ENCODE measurements around the gene CCDC85B.

The CCDC85B gene

GRCh38 chr11:65854161-65854592 is 36.3 kb upstream of the CCDC85B start:
- H3K9me3 Mint-ChIP-seq = no peaks in the 10 kb centered on the region

GRCh38 chr11:65854852-65855837 is 35.3 kb upstream of the CCDC85B start:
- peak overlapping the region; percentile 88 for H3K27ac Mint-ChIP-seq
- peaks cover 45% of the 10 kb centered on the region for H3K4me1 Mint-ChIP-seq (ENCODE audit: low read depth)
- peak overlapping the region; percentile 96 for H3K4me3 Mint-ChIP-seq

More at GRCh38 chr11:65854161-65854592, 36.3 kb upstream of the CCDC85B start:
- H3K4me3 Mint-ChIP-seq = peak overlapping the region; percentile 48
- H3K4me1 Mint-ChIP-seq (ENCODE audit: low read depth) = peaks cover 41% of the 10 kb centered on the region
- peak overlapping the region; percentile 75 for H3K27ac Mint-ChIP-seq
- no peaks in the 10 kb centered on the region for H3K27me3 Mint-ChIP-seq
- peaks cover 56% of the 10 kb centered on the region for H3K36me3 Mint-ChIP-seq (ENCODE audit: low read depth)

GRCh38 chr11:65855927-65856363 is 34.5 kb upstream of the CCDC85B start:
- Mint-ChIP-seq H3K27ac (peak overlapping the region; percentile 88), H3K27me3 (no peaks in the 10 kb centered on the region), H3K4me1 (ENCODE audit: low read depth) (peaks cover 47% of the 10 kb centered on the region), H3K9me3 (no peaks in the 10 kb centered on the region), H3K36me3 (ENCODE audit: low read depth) (peaks cover 57% of the 10 kb centered on the region), H3K4me3 (peak overlapping the region; percentile 96)

More at GRCh38 chr11:65854852-65855837, 35.3 kb upstream of the CCDC85B start:
- Mint-ChIP-seq H3K9me3 (no peaks in the 10 kb centered on the region), H3K36me3 (ENCODE audit: low read depth) (peaks cover 56% of the 10 kb centered on the region), H3K27me3 (no peaks in the 10 kb centered on the region)

- Mint-ChIP-seq H3K4me1 (ENCODE audit: low read depth) (peaks cover 55% of the 10 kb centered on the region), H3K27me3 (no peaks in the 10 kb centered on the region), H3K27ac (peak overlapping the region; percentile 88), H3K9me3 (no peaks in the 10 kb centered on the region), H3K36me3 (ENCODE audit: low read depth) (peaks cover 59% of the 10 kb centered on the region), H3K4me3 (peak overlapping the region; percentile 96)
These were observed 33.6 kb upstream of the CCDC85B start for GRCh38 chr11:65856689-65857499.

GRCh38 chr11:65857500-65857852 is 33.0 kb upstream of the CCDC85B start:
- Mint-ChIP-seq H3K9me3 (no peaks in the 10 kb centered on the region), H3K27ac (peak overlapping the region; percentile 88), H3K4me3 (peak overlapping the region; percentile 96), H3K27me3 (no peaks in the 10 kb centered on the region), H3K36me3 (ENCODE audit: low read depth) (peaks cover 56% of the 10 kb centered on the region), H3K4me1 (ENCODE audit: low read depth) (peaks cover 56% of the 10 kb centered on the region)

- peak within 1 kb of the TSS; percentile 96 for H3K4me3 Mint-ChIP-seq
- H3K36me3 Mint-ChIP-seq (ENCODE audit: low read depth) = peaks cover 56% of the 10 kb centered on the region
- peak within 1 kb of the TSS; percentile 96 for H3K27ac Mint-ChIP-seq
- peaks cover 60% of the 10 kb centered on the region for H3K4me1 Mint-ChIP-seq (ENCODE audit: low read depth)
- H3K9me3 Mint-ChIP-seq = no peaks in the 10 kb centered on the region
- no peaks in the 10 kb centered on the region for H3K27me3 Mint-ChIP-seq
These were observed 32.4 kb upstream of the CCDC85B start, which contains the start of gene CFL1 for GRCh38 chr11:65857853-65858680. TSS of gene CFL1 (minus strand) at chr11:65858180. CDS start at chr11:65858099, 81 bp downstream.

- no peaks in the 10 kb centered on the region for H3K9me3 Mint-ChIP-seq
- H3K27ac Mint-ChIP-seq = peak overlapping the region; percentile 96
- H3K27me3 Mint-ChIP-seq = no peaks in the 10 kb centered on the region
- peaks cover 54% of the 10 kb centered on the region for H3K36me3 Mint-ChIP-seq (ENCODE audit: low read depth)
- peak overlapping the region; percentile 95 for H3K4me3 Mint-ChIP-seq
- peaks cover 58% of the 10 kb centered on the region for H3K4me1 Mint-ChIP-seq (ENCODE audit: low read depth)
These were observed 31.8 kb upstream of the CCDC85B start for GRCh38 chr11:65858681-65859087.

GRCh38 chr11:65859095-65859811 is 31.2 kb upstream of the CCDC85B start:
- Mint-ChIP-seq H3K4me3 (peak overlapping the region; percentile 95), H3K9me3 (no peaks in the 10 kb centered on the region), H3K27me3 (no peaks in the 10 kb centered on the region), H3K36me3 (ENCODE audit: low read depth) (peaks cover 52% of the 10 kb centered on the region), H3K4me1 (ENCODE audit: low read depth) (peaks cover 53% of the 10 kb centered on the region), H3K27ac (peak overlapping the region; percentile 96)

GRCh38 chr11:65859812-65860277 is 30.6 kb upstream of the CCDC85B start:
- no peaks in the 10 kb centered on the region for H3K27me3 Mint-ChIP-seq
- peaks cover 48% of the 10 kb centered on the region for H3K36me3 Mint-ChIP-seq (ENCODE audit: low read depth)
- H3K9me3 Mint-ChIP-seq = no peaks in the 10 kb centered on the region
- peak overlapping the region; percentile 96 for H3K27ac Mint-ChIP-seq
- peak overlapping the region; percentile 95 for H3K4me3 Mint-ChIP-seq
- H3K4me1 Mint-ChIP-seq (ENCODE audit: low read depth) = peaks cover 47% of the 10 kb centered on the region

GRCh38 chr11:65860278-65861164 is 30.0 kb upstream of the CCDC85B start, which contains the start of gene MUS81:
TSS of gene MUS81 (plus strand) at chr11:65860433. CDS start at chr11:65860754, 321 bp downstream.
- Mint-ChIP-seq H3K36me3 (ENCODE audit: low read depth) (peaks cover 47% of the 10 kb centered on the region), H3K4me3 (peak within 1 kb of the TSS; percentile 95)

GRCh38 chr11:65861165-65861505 is 29.3 kb upstream of the CCDC85B start:
- H3K27ac Mint-ChIP-seq = peak overlapping the region; percentile 88
- no peaks in the 10 kb centered on the region for H3K9me3 Mint-ChIP-seq
- H3K27me3 Mint-ChIP-seq = no peaks in the 10 kb centered on the region
- H3K36me3 Mint-ChIP-seq (ENCODE audit: low read depth) = peaks cover 41% of the 10 kb centered on the region
- H3K4me1 Mint-ChIP-seq (ENCODE audit: low read depth) = peaks cover 35% of the 10 kb centered on the region
- peak overlapping the region; percentile 95 for H3K4me3 Mint-ChIP-seq

More at GRCh38 chr11:65860278-65861164, 30.0 kb upstream of the CCDC85B start, which contains the start of gene MUS81:
- Mint-ChIP-seq H3K4me1 (ENCODE audit: low read depth) (peaks cover 41% of the 10 kb centered on the region), H3K9me3 (no peaks in the 10 kb centered on the region), H3K27me3 (no peaks in the 10 kb centered on the region), H3K27ac (peak within 1 kb of the TSS; percentile 96)

- Mint-ChIP-seq H3K27me3 (no peaks in the 10 kb centered on the region), H3K36me3 (ENCODE audit: low read depth) (peaks cover 35% of the 10 kb centered on the region), H3K4me3 (peak overlapping the region; percentile 95), H3K27ac (peak overlapping the region; percentile 88), H3K4me1 (ENCODE audit: low read depth) (peaks cover 29% of the 10 kb centered on the region), H3K9me3 (no peaks in the 10 kb centered on the region)
These were observed 28.8 kb upstream of the CCDC85B start for GRCh38 chr11:65861533-65862183.
